NCI-H187 treated with DMSO at 0.1 percent for 48 hours (cell line): ENCODE data around the gene QSER1.
"Not testable (repeated sequence)": the region's sequence is repeated elsewhere in the genome, so short reads cannot be mapped to it uniquely, and the experiment has no call there.

Source experiments
- DNase-seq: peaks from one replicate; lab custom pipeline; 2025; lab: John Stamatoyannopoulos, UW

QSER1 gene

GRCh38 chr11:33001281-33001680 lies 108.7 kb downstream of the QSER1 start:
- no peak for DNase-seq

- no peak for DNase-seq
Observed at GRCh38 chr11:33001751-33002542, 109.3 kb downstream of the QSER1 start.

- no peak for DNase-seq
Observed at GRCh38 chr11:33005175-33005574, 112.6 kb downstream of the QSER1 start.

GRCh38 chr11:33006010-33006409 lies 113.4 kb downstream of the QSER1 start:
- no peak for DNase-seq

- DNase-seq: no peak
Observed at GRCh38 chr11:33013755-33014154, 121.1 kb downstream of the QSER1 start.

- DNase-seq: peak; percentile 76
Observed at GRCh38 chr11:33015621-33016551, 123.3 kb downstream of the QSER1 start, which contains the start of gene DEPDC7. Gene DEPDC7, plus strand, starts transcription at chr11:33015878. Its CDS starts 78 bp downstream, at chr11:33015956.

- DNase-seq: no peak
Observed at GRCh38 chr11:33016654-33017053, 124.0 kb downstream of the QSER1 start.

- DNase-seq: no peak
Observed at GRCh38 chr11:33017478-33017877, 124.9 kb downstream of the QSER1 start.

- no peak for DNase-seq
Observed at GRCh38 chr11:33017965-33018364, 125.4 kb downstream of the QSER1 start.

- DNase-seq: no peak
Observed at GRCh38 chr11:33018840-33019239, 126.2 kb downstream of the QSER1 start.

- DNase-seq: no peak
Observed at GRCh38 chr11:33021501-33021900, 128.9 kb downstream of the QSER1 start.

- DNase-seq: no peak
Observed at GRCh38 chr11:33021937-33022336, 129.3 kb downstream of the QSER1 start.

- no peak for DNase-seq
Observed at GRCh38 chr11:33025339-33025722, 132.7 kb downstream of the QSER1 start.

- DNase-seq: no peak
Observed at GRCh38 chr11:33027233-33027632, 134.6 kb downstream of the QSER1 start.

GRCh38 chr11:33027846-33028536 lies 135.4 kb downstream of the QSER1 start:
- no peak for DNase-seq

GRCh38 chr11:33028537-33028914 lies 135.9 kb downstream of the QSER1 start:
- DNase-seq: no peak

- not testable (repeated sequence) for DNase-seq
Observed at GRCh38 chr11:33029218-33029617, 136.6 kb downstream of the QSER1 start.
